HG03135 (cell line): ENCODE results near the gene PPP6C.
"Not testable (repeated sequence)": the region's sequence is repeated elsewhere in the genome, so short reads cannot be mapped to it uniquely, and the experiment has no call there.

ENCODE experiments used
- ATAC-seq: cut with Tn5 transposase; IDR thresholded peaks from one replicate; pipeline ENCODE4 v1.9.1; 2021; ENCODE audit warnings: mild to moderate bottlenecking, moderate library complexity; ENCODE audit not compliant: unreplicated experiment

PPP6C gene

GRCh38 chr9:125183054-125183453 is 6.5 kb downstream of the PPP6C start:
- no peak for ATAC-seq

- not testable (repeated sequence) for ATAC-seq
Observed at GRCh38 chr9:125181756-125182155, 7.8 kb downstream of the PPP6C start.

GRCh38 chr9:125180876-125181275 is 8.7 kb downstream of the PPP6C start:
- no peak for ATAC-seq

- ATAC-seq = not testable (repeated sequence)
Observed at GRCh38 chr9:125179776-125180175, 9.8 kb downstream of the PPP6C start.

GRCh38 chr9:125177888-125178287 is 11.7 kb downstream of the PPP6C start:
- ATAC-seq = no peak

GRCh38 chr9:125176636-125177035 is 13.0 kb downstream of the PPP6C start:
- ATAC-seq = no peak

GRCh38 chr9:125172031-125172755 is 17.4 kb downstream of the PPP6C start:
- ATAC-seq = no peak

GRCh38 chr9:125169895-125170294 is 19.7 kb downstream of the PPP6C start:
- ATAC-seq = no peak

- no peak for ATAC-seq
Observed at GRCh38 chr9:125166762-125167161, 22.8 kb downstream of the PPP6C start.

- ATAC-seq = not testable (repeated sequence)
Observed at GRCh38 chr9:125162891-125163290, 26.7 kb downstream of the PPP6C start.

- no peak for ATAC-seq
Observed at GRCh38 chr9:125161284-125161918, 28.2 kb downstream of the PPP6C start.

- ATAC-seq = no peak
Observed at GRCh38 chr9:125160750-125161149, 28.9 kb downstream of the PPP6C start.

- no peak for ATAC-seq
Observed at GRCh38 chr9:125156551-125156950, 33.1 kb downstream of the PPP6C start.

- no peak for ATAC-seq
Observed at GRCh38 chr9:125153712-125154367, 35.8 kb downstream of the PPP6C start.

GRCh38 chr9:125151730-125152129 is 37.9 kb downstream of the PPP6C start:
- ATAC-seq = no peak

- ATAC-seq = no peak
Observed at GRCh38 chr9:125150349-125151245, 39.0 kb downstream of the PPP6C start.

- no peak for ATAC-seq
Observed at GRCh38 chr9:125147401-125147951, 42.1 kb downstream of the PPP6C start.

GRCh38 chr9:125146247-125146646 is 43.4 kb downstream of the PPP6C start:
- ATAC-seq = no peak

GRCh38 chr9:125145425-125145824 is 44.2 kb downstream of the PPP6C start:
- ATAC-seq = no peak

GRCh38 chr9:125143377-125144090 is 46.1 kb downstream of the PPP6C start, which contains the start of gene SCAI:
SCAI (minus strand) TSS chr9:125143528; CDS start chr9:125143437, 91 bp downstream.
- ATAC-seq = peak; percentile 95
